ENCODE results near the gene CDKN1B.

CDKN1B gene

GRCh38 chr12:12701457-12701856 lies 15.7 kb upstream of the CDKN1B start:
- DNase-seq (ENCODE audit: low read depth, low spot score): no peak

GRCh38 chr12:12704593-12705230 lies 12.5 kb upstream of the CDKN1B start:
- peak; percentile 82 for DNase-seq (ENCODE audit: low read depth, low spot score)

DNA sequence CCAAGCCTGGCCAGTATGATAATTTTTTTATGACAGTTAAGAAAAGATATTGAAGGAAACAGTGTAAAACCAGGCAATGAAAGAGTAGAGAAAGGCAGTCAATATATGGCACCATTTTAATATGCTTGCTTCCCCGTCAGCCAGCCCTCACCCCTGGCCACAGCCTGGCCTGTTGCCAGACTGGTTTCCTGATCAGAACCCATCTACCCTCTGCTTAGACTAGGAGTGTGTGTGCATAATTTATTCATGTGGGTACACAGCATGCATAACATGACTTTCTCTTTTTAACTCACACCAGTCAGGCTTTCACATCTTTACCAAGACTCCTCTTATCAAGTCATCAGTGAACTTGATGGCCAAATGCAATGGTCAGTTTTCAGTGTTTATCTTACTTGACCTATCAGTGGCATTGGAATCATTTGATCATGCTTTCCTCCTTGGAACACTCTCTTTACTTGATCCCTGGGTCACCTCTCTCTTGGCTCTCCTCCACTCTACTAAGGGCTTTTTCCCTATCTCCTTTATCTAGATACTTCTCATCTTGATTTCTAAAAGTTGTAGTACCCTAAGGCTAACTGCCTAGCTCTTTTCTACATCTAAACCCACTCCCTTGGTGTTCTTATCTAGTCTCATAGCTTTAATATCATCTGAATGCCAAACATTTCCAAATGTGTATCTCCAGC lies 11.2 kb upstream of the CDKN1B start:
- DNase-seq (ENCODE audit: low read depth, low spot score): no peak

DNA sequence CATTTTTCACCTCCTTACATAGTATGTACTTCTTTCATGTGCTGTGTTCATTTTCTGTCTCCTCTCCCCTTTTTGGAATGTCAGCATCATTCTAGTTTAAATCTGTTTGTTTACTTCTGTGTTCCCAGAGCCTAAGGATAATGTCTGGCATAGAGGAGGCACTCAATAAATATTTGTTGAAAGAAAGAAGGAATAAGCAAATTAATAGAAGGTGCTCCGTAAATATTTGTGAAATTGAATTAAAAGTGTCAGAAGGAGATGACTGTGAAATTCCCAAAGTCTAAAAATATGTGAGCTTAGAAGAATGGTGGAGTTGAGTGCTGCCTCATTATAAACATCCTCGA lies 3.3 kb upstream of the CDKN1B start:
- DNase-seq (ENCODE audit: low read depth, low spot score): no peak

GRCh38 chr12:12714276-12715021 lies 2.7 kb upstream of the CDKN1B start:
- DNase-seq (ENCODE audit: low read depth, low spot score): no peak

DNA sequence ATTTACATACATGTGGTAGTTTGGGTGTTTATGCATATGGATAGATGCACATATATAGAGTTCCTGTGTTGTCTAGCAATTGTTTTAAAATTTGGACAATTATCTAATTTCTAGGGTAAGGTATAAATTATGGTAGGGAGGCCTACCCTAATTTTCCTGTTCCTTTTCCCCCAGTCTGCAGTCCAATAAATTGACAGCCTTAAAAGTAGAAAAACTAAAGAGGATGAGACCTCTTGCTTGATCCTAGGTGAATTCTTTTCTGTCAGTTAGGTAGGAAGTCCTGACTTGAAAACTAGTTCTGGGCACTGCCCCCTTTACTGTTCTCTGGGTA lies 2.1 kb upstream of the CDKN1B start:
- no peak for DNase-seq (ENCODE audit: low read depth, low spot score)

GRCh38 chr12:12715459-12716150 lies 1.6 kb upstream of the CDKN1B start:
- DNase-seq (ENCODE audit: low read depth, low spot score): no peak

- DNase-seq (ENCODE audit: low read depth, low spot score): no peak
Measured at GRCh38 chr12:12716151-12716792, 896 bp upstream of the CDKN1B start.

- DNase-seq (ENCODE audit: low read depth, low spot score): no peak
Measured at GRCh38 chr12:12717586-12718380, 615 bp downstream of the CDKN1B start.

GRCh38 chr12:12718381-12718759 lies 1.2 kb downstream of the CDKN1B start:
- DNase-seq (ENCODE audit: low read depth, low spot score): no peak

- DNase-seq (ENCODE audit: low read depth, low spot score): no peak
Measured at GRCh38 chr12:12718853-12719252, 1.7 kb downstream of the CDKN1B start.

DNA sequence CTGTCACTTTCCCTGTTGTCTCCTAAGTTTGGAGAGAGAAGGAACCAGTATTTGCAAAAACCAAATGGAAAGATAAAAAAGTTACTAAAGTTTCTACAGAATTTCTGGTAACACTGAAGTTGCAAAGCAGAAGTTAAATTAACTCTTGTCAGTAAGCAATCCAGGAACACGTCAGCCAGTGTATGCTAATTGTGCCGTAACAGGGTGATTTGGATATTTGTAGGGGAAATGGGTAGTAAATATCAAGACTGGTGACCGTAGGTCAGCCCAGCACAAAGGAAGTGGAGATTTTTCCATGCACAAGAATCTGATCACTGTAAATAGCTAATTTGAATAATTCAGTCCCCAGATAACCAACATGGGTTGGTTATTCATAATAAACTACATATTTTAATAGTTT lies 2.3 kb downstream of the CDKN1B start:
- no peak for DNase-seq (ENCODE audit: low read depth, low spot score)

- DNase-seq (ENCODE audit: low read depth, low spot score): no peak
Measured at GRCh38 chr12:12720052-12720451, 2.9 kb downstream of the CDKN1B start.

- no peak for DNase-seq (ENCODE audit: low read depth, low spot score)
Measured at GRCh38 chr12:12720672-12721161, 3.5 kb downstream of the CDKN1B start.

DNA sequence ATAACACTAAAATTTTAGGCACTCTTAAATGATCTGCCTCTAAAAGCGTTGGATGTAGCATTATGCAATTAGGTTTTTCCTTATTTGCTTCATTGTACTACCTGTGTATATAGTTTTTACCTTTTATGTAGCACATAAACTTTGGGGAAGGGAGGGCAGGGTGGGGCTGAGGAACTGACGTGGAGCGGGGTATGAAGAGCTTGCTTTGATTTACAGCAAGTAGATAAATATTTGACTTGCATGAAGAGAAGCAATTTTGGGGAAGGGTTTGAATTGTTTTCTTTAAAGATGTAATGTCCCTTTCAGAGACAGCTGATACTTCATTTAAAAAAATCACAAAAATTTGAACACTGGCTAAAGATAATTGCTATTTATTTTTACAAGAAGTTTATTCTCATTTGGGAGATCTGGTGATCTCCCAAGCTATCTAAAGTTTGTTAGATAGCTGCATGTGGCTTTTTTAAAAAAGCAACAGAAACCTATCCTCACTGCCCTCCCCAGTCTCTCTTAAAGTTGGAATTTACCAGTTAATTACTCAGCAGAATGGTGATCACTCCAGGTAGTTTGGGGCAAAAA lies 4.1 kb downstream of the CDKN1B start:
- DNase-seq (ENCODE audit: low read depth, low spot score): no peak

- no peak for DNase-seq (ENCODE audit: low read depth, low spot score)
Measured at GRCh38 chr12:12721814-12722434, 4.8 kb downstream of the CDKN1B start.

DNA sequence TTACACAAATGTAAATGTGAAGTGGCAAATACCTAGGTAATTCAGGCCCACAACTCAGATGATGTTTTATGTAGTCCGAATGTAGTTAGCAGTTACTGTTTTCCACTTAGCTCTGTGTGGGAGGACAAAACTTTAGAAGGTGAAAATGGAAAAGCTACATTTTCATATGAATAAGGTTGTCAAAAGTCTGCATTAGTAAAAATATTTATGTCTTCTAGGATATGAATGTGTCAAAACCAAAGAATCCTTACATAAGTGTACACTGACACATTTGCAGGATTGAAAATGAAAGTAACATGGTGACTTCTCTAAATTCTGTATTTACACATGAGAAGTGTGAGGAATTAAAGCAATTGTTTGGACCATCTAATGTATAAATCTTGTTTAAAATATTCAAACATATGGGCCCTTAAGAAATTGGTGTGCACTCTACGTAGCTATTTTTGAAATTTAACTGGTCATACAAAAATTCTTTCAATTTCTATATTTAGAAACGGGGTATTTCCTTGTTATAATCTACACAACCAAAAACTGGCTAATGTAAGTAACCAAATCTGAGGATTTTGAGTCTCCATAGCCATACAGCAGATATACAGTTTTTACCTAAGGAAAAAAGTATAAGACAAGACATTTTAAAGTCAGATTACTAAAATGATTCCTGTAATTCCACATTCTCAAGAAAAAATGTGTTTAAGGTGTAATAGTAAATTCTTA lies 5.4 kb downstream of the CDKN1B start:
- no peak for DNase-seq (ENCODE audit: low read depth, low spot score)

- DNase-seq (ENCODE audit: low read depth, low spot score): no peak
Measured at GRCh38 chr12:12723149-12723680, 6.0 kb downstream of the CDKN1B start.

- DNase-seq (ENCODE audit: low read depth, low spot score): no peak
Measured at GRCh38 chr12:12723681-12724420, 6.7 kb downstream of the CDKN1B start.
